COLO829 (cell line): Measurements from ENCODE around the gene DNAJA1.
A peak's percentile ranks its signal among the peaks of the same experiment; 100 is the strongest.

Source experiments
- DNase-seq: peaks from one replicate; pipeline ENCODE4 v3.0.0; 2012; ENCODE audit warnings: low spot score

DNAJA1 gene

GRCh38 chr9:33029231-33029786, 4.2 kb downstream of the DNAJA1 start:
- no peak for DNase-seq

GRCh38 chr9:33030285-33030684, 5.2 kb downstream of the DNAJA1 start:
- no peak for DNase-seq

GRCh38 chr9:33032292-33032691, 7.2 kb downstream of the DNAJA1 start:
- no peak for DNase-seq

- DNase-seq, result no peak
These were observed 7.8 kb downstream of the DNAJA1 start for GRCh38 chr9:33032865-33033264.

- DNase-seq, result no peak
These were observed 15.8 kb downstream of the DNAJA1 start for GRCh38 chr9:33040792-33041431.

- no peak for DNase-seq
These were observed 16.5 kb downstream of the DNAJA1 start for GRCh38 chr9:33041432-33042188.

- no peak for DNase-seq
These were observed 17.4 kb downstream of the DNAJA1 start for GRCh38 chr9:33042473-33042872.

- no peak for DNase-seq
These were observed 18.6 kb downstream of the DNAJA1 start for GRCh38 chr9:33043671-33044070.

- peak; percentile 80 for DNase-seq
These were observed 19.1 kb downstream of the DNAJA1 start for GRCh38 chr9:33044162-33044673.

- DNase-seq, result no peak
These were observed 19.7 kb downstream of the DNAJA1 start for GRCh38 chr9:33044677-33045282.

GRCh38 chr9:33046061-33046460, 21.0 kb downstream of the DNAJA1 start:
- DNase-seq, result no peak

GRCh38 chr9:33048054-33048465, 23.0 kb downstream of the DNAJA1 start:
- no peak for DNase-seq

GRCh38 chr9:33049680-33050361, 24.7 kb downstream of the DNAJA1 start:
- no peak for DNase-seq

- DNase-seq, result no peak
These were observed 26.1 kb downstream of the DNAJA1 start for GRCh38 chr9:33051144-33051543.

- no peak for DNase-seq
These were observed 40.3 kb downstream of the DNAJA1 start for GRCh38 chr9:33065157-33066076.

- no peak for DNase-seq
These were observed 43.9 kb downstream of the DNAJA1 start for GRCh38 chr9:33068991-33069390.

GRCh38 chr9:33076046-33077004, 51.3 kb downstream of the DNAJA1 start, which contains the start of gene SMU1:
TSS of gene SMU1 (minus strand) at chr9:33076674. CDS start at chr9:33076608, 66 bp downstream.
- DNase-seq, result peak; percentile 97

GRCh38 chr9:33080534-33080933, 55.5 kb downstream of the DNAJA1 start:
- DNase-seq, result no peak

- peak; percentile 93 for DNase-seq
These were observed 56.2 kb downstream of the DNAJA1 start for GRCh38 chr9:33081128-33081851.
